PFSK-1 (cell line): ENCODE measurements around the gene MAP7D2.

ENCODE experiments used
- FOXP2 ChIP-seq: optimal IDR thresholded peaks from 2 replicates; pipeline ENCODE3; 2011; ENCODE audit warnings: borderline replicate concordance, control low read depth, inconsistent platforms; ENCODE audit not compliant: insufficient read depth; ENCODE audit errors: extremely low read length, extremely low read depth
- POLR2AphosphoS5 ChIP-seq: IDR thresholded peaks from 2 replicates; pipeline ENCODE4 v1.6.1; 2012; ENCODE audit warnings: low read depth, mild to moderate bottlenecking, control low read depth, low read length, moderate library complexity
- SIN3A ChIP-seq: IDR thresholded peaks from 2 replicates; pipeline ENCODE4 v1.6.1; 2012; ENCODE audit warnings: mild to moderate bottlenecking, low read length, moderate library complexity, borderline replicate concordance; ENCODE audit not compliant: insufficient read depth
- TAF1 ChIP-seq: IDR thresholded peaks from 2 replicates; pipeline ENCODE4 v1.6.1; 2012; ENCODE audit warnings: low read length, control low read depth, borderline replicate concordance; ENCODE audit not compliant: insufficient read depth
- TF ChIP-seq, protein P1 (sequence below), 2 experiments: IDR thresholded peaks; 2 replicates each; pipeline versions ENCODE4 v1.6.1 to v1.8.0; 2011 to 2012; ENCODE audit warnings: low read depth in 2 of 2, low read length in 2 of 2, control low read depth in 1 of 2, inconsistent platforms in 1 of 2, mild to moderate bottlenecking in 1 of 2, moderate library complexity in 1 of 2; ENCODE audit not compliant: insufficient read depth in 1 of 2

DNA sequence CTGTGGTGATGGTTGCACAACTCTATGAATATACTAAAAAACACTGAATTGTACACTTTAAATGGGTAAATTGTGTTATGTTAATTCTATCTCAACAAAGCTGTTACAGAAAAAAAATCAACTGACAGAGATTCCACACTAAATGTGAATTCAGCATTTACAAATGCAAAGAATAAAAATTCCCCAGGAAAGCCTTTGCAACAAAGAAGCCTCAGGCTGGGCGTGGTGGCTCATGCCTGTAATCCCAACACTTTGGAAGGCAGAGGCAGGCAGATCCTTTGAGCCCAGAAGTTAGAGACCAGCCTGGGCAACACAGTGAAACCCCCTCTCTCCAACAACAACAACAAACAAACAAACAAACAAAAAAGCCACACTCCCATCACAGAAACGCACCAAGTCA lies 134.8 kb downstream of the MAP7D2 start:
- TF ChIP-seq TAF1: no peak
- no peak for TF ChIP-seq POLR2AphosphoS5
- no peak for TF ChIP-seq FOXP2
- TF ChIP-seq, protein P1, sequence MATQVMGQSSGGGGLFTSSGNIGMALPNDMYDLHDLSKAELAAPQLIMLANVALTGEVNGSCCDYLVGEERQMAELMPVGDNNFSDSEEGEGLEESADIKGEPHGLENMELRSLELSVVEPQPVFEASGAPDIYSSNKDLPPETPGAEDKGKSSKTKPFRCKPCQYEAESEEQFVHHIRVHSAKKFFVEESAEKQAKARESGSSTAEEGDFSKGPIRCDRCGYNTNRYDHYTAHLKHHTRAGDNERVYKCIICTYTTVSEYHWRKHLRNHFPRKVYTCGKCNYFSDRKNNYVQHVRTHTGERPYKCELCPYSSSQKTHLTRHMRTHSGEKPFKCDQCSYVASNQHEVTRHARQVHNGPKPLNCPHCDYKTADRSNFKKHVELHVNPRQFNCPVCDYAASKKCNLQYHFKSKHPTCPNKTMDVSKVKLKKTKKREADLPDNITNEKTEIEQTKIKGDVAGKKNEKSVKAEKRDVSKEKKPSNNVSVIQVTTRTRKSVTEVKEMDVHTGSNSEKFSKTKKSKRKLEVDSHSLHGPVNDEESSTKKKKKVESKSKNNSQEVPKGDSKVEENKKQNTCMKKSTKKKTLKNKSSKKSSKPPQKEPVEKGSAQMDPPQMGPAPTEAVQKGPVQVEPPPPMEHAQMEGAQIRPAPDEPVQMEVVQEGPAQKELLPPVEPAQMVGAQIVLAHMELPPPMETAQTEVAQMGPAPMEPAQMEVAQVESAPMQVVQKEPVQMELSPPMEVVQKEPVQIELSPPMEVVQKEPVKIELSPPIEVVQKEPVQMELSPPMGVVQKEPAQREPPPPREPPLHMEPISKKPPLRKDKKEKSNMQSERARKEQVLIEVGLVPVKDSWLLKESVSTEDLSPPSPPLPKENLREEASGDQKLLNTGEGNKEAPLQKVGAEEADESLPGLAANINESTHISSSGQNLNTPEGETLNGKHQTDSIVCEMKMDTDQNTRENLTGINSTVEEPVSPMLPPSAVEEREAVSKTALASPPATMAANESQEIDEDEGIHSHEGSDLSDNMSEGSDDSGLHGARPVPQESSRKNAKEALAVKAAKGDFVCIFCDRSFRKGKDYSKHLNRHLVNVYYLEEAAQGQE (IDR thresholded peaks at IDR 0.05; ENCODE audit: insufficient read depth in 1 of 2, low read depth in 2 of 2, low read length in 2 of 2): no peak
- TF ChIP-seq SIN3A: no peak
